ENCODE data around the gene TIMM23B.
"Not testable (repeated sequence)": the region's sequence is repeated elsewhere in the genome, so short reads cannot be mapped to it uniquely, and the experiment has no call there.

Gene TIMM23B

DNA sequence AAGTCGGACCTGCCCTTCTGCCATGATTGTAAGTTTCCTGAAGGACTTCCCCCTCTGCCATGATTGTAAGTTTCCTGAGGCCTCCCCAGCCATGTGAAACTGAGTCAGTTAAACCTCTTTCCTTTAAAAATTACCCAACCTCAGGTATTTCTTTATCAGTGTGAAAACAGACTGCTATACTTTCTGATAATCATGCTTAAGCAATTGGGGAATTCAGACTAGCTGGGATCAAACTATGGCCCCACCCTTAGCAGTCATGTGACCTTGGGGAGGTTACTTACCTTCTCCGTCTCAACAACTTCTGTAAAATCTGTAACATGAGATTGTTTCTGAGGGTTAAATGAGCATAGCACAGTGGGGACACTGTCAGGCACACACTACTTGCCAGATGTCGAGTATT, 45.4 kb downstream of the TIMM23B start:
- DNase-seq: not testable (repeated sequence)

GRCh38 chr10:49988376-49988775, 46.5 kb downstream of the TIMM23B start, which contains the start of gene AGAP6:
TSS of gene AGAP6 (plus strand) at chr10:49988406. CDS start at chr10:49988716, 310 bp downstream.
- DNase-seq: not testable (repeated sequence)

DNA sequence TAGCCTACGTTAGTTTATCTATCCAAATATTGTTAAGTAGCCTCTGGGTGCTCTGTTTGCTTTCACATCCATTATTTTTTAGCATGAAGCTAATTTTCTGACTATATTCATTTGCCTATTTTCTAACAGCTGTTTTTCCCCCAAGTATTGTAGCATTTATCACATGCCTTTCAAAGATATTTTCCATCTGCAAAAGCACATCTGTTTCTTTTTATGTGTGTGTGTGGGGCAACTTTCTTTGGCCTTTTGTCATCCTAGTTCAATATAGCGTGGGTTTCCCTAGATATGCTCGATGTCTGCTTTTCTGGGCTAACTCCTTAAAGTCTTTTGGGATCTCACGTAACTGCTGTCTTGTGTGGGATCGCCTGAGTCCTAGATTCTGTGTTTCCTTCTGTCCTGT, 53.5 kb downstream of the TIMM23B start:
- not testable (repeated sequence) for DNase-seq

DNA sequence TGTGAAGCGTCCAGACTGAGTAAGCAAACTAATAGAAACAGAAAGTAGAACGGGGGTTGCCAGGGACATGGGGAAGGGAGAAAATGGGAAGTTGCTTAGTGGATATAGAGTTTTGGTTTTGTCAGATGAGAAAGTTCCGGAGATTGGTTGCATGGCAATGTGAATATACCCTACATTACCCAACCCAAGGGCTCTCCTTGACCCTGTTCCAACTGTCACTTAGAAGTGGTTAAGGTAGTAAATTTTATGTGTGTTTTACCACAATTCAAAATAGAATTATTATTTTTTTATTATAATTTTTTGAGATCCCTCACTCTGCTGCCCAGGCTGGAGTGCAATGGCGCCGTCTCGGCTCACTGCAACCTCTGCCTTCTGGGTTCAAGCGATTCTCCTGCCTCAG, 72.2 kb downstream of the TIMM23B start:
- DNase-seq: not testable (repeated sequence)

GRCh38 chr10:50015596-50016220, 73.9 kb downstream of the TIMM23B start:
- DNase-seq: not testable (repeated sequence)

DNA sequence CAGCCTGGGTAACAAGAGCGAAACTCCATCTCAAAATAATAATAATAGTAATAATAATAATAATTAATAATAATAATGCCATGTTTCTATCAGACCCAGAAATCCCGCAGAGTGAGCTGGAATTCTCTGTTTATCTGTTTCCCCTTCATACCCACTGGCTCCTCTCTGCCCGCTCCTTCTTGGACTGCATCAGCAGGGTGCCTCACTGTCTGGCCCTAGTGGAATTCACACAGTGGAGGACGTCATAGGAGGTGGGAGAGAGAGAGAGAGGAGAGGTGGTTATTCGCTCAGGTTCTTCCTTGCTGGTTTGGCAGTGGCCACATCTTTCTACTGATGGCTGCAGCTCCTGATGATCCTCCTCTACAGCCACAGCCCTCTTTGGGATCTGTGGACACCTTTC, 75.1 kb downstream of the TIMM23B start:
- not testable (repeated sequence) for DNase-seq

DNA sequence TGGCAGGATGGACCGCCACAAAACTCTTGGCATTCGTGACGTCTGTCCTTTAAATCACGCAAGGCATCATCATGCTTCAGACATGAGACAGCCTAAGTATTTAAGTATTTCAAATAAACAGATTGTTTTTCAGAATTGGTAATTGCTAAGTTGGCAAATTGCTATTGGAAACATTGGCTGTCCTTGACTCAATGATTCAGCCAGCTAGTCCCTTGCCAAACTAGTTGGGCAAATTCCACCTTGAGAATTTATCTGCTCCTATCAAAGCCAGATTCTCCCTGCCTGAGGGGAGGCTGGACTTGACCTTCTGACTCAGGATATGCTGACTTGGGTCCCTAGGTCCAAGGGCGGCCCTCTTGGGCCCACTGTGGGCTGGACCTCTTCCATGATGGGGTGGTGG, 75.8 kb downstream of the TIMM23B start:
- not testable (repeated sequence) for DNase-seq

DNA sequence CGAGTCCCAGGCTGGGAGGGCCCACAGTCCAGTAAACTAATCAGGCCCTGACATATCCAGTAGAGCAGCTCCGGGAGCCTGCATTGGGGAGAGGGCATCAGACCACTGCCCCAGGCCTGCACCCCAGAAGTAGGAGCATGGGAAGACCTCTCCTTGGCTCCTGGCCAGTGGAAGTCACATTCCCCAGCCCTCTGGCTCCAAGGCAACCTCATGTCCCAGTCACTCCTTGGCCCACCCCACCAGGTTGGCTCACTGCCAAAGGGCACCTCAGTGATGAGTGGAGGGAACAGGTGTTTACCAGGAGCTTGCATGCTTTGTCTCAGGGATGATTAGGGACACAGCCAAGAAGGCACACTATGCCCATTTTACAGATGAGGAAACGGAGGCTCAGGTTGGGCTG, 77.4 kb downstream of the TIMM23B start:
- not testable (repeated sequence) for DNase-seq

DNA sequence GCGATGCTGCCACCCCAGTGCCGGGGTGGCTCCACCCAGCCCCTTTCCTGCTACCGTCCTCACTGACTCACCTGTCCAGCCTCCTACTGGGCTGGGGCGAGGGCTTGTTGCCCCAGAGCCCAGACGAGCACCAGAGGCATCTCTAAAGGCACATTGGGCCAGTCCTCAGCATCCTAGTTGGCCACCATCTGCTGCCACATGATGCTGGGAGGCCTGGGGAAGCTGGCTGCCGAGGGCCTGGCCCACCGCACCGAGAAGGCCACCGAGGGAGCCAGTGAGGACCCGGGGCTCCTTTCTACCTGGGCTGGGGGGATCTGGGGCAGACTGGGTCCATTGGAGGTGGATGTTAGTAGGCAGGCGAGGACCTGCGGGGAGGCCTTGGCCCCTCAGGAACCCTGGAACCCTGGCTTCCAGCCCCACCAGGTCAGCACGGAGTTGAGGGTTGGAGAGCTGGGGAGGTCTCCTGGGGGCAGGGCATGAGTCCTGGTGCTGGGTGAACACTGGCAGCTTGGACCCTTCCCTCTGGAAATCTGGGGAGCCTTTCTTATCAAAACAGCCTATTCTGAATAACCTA, 78.7 kb downstream of the TIMM23B start:
- not testable (repeated sequence) for DNase-seq

DNA sequence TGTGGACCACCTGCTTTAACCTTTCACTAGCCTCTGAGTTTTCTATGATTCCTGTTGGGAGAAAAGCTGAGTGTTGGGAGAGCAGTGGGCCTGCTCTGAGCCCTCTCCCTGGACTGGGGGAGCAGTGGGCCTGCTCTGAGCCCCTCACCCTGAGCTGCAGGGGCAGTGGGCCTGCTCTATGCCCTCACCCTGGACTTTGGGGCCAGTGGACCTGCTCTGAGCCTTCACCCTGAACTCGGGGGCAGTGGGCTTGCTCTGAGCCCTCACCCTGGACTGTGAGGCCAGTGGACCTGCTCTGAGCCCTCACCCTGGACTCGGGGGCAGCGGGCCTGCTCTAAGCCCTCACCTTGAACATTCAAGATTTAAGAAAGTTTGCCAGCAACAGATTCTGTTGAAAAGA, 79.8 kb downstream of the TIMM23B start:
- DNase-seq: no peak
